Left ventricle myocardium inferior (tissue), 1 donor: Measurements from ENCODE around the gene CCNB2. TPM values are rescaled to one million over a fixed set of nuclear protein-coding genes. Genes with fewer than 3 reads are reported as not detected.

Experiments used
- DNase-seq: peaks from one replicate; pipeline ENCODE4 v3.0.0-alpha.2; 2020
- H3K27ac ChIP-seq: fragments of 200-600 bp; replicated peaks from 2 replicates; pipeline ENCODE4 v1.8.0; 2021
- H3K27me3 ChIP-seq: fragments of 200-600 bp; 2 replicates; pipeline ENCODE4 v1.8.0; 2021; ENCODE audit warnings: low read depth
- H3K36me3 ChIP-seq: fragments of 200-600 bp; 2 replicates; pipeline ENCODE4 v1.8.0; 2021
- H3K4me1 ChIP-seq: fragments of 200-600 bp; 2 replicates; pipeline ENCODE4 v1.8.0; 2021
- H3K4me3 ChIP-seq: fragments of 200-600 bp; 2 replicates; pipeline ENCODE4 v1.8.0; 2021; ENCODE audit warnings: mild to moderate bottlenecking, moderate library complexity
- H3K9me3 ChIP-seq: fragments of 200-600 bp; replicated peaks from 2 replicates; pipeline ENCODE4 v1.8.0; 2021
- intact Hi-C: fragments of 100-400 bp; cut with micrococcal nuclease; formaldehyde crosslinking; loops from one replicate; pipeline ENCODE4 v1.11.0; 2022
- microRNA-seq: library from miRNA; unstranded; fragments of <30 nt; microRNA quantifications from one replicate; pipeline ENCODE4 v1.2.0, GENCODE V29; 2020
- total RNA-seq: library from RNA; stranded (reverse); fragmentation: NEBNext Ultra II Directional; extraction: Animal tissue kit (Norgen Biotek cat#: 25700); gene quantifications from one replicate; pipeline ENCODE4 v1.2.1, GENCODE V29; 2021
- TF ChIP-seq, protein P1 (sequence below): fragments of 200-600 bp; IDR thresholded peaks from 2 replicates; pipeline ENCODE4 v1.8.0; 2021; ENCODE audit warnings: antibody characterized with exemption, mild to moderate bottlenecking, borderline replicate concordance
- donor health status: DM: no; HTN: yes; CAD: no; lungs with severe emphysema.

Gene CCNB2
- total RNA-seq, 1 donor from 2014 or later, result 0.55 TPM

DNA sequence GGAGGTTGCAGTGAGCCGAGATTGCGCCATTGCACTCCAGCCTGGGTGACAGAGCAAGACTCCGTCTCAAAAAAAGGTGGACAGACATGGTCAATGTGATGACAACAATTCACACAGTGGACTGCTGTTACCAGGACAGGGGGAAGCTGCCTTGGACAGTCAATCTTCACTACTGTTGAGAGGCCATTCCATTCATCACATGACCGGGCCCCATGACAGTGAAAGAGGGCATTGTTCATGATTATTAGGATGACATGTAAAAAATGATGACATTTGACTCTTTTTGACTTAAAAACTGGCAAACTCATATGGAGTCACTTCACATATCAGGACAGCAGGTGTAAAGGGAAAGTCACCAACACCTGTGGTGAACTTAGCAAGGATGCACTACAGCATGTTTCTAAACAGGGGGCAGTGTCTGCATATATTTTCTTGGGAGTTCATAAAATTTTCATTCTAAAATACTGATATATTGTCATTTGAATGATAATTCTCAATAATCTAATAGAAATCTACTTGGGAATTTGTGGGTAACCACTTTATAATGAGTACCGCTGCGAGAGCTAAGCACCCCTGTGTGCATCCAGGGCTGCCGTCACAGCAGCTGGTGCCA lies 67.4 kb downstream of the CCNB2 start:
- peaks cover 44% of the 10 kb centered on the region for H3K36me3 ChIP-seq
- H3K4me1 ChIP-seq, result peaks cover 24% of the 10 kb centered on the region
- TF ChIP-seq, protein P1, sequence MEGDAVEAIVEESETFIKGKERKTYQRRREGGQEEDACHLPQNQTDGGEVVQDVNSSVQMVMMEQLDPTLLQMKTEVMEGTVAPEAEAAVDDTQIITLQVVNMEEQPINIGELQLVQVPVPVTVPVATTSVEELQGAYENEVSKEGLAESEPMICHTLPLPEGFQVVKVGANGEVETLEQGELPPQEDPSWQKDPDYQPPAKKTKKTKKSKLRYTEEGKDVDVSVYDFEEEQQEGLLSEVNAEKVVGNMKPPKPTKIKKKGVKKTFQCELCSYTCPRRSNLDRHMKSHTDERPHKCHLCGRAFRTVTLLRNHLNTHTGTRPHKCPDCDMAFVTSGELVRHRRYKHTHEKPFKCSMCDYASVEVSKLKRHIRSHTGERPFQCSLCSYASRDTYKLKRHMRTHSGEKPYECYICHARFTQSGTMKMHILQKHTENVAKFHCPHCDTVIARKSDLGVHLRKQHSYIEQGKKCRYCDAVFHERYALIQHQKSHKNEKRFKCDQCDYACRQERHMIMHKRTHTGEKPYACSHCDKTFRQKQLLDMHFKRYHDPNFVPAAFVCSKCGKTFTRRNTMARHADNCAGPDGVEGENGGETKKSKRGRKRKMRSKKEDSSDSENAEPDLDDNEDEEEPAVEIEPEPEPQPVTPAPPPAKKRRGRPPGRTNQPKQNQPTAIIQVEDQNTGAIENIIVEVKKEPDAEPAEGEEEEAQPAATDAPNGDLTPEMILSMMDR, result no peak
- intact Hi-C loops, result no loop called here
- no peak for DNase-seq
- H3K27ac ChIP-seq, result no peak overlapping the region
- H3K9me3 ChIP-seq, result no peaks in the 10 kb centered on the region
- no peaks in the 10 kb centered on the region for H3K27me3 ChIP-seq
- H3K4me3 ChIP-seq, result no peak overlapping the region

DNA sequence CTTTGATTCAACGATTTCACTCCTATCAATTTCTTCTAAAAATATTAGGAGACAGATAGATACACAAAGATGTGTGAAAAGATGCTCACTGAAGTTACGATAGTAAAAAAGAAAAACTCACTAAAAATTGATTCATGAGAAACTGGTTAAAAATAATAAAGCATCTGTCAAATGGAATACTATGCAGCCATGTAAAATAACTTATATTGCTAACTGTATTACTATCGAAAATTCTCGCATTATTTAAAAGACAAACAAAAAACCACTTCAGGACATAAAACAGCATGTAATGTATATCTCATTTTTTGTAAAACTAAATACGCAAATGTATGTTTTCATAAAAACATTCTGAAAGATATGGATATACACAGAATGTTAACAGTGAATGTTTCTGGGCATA lies 68.2 kb downstream of the CCNB2 start:
- intact Hi-C loops, result no loop called here
- H3K27ac ChIP-seq, result no peak overlapping the region
- no peak for DNase-seq
- no peak overlapping the region for H3K4me3 ChIP-seq
- peaks cover 48% of the 10 kb centered on the region for H3K36me3 ChIP-seq
- H3K4me1 ChIP-seq, result peaks cover 24% of the 10 kb centered on the region
- TF ChIP-seq, protein P1, result no peak
- H3K27me3 ChIP-seq, result no peaks in the 10 kb centered on the region
- no peaks in the 10 kb centered on the region for H3K9me3 ChIP-seq

DNA sequence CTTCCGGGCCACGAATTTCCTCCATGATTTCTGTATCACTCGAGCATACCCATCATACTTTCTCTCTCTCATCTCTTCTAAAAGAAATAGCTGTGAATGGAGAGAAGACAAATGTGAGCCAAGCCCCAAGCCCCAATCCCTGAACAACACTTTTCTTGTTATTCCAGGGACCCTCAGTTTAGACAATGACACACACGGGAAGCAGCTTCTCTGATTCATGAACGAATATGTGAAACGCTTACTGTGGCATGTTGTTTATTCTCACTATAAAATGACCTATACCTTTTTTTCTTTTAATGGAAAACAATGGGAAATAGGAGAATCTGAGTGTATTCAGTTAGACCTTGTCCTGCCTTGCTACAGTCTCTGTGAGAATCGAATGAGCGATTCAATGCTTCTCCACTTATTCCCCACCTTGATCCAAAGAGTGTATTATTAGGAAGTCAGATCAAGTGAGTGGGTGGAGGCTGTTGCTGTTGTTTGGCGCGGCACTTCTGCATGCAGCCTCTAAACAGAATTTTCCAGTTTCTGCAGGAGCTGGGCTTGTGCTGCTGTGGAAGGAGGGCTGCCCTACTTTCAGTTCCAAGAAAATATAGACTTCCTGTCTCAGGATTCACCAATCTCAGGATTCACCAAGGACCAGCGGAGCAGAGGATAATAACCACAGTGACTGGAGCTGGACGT lies 69.3 kb downstream of the CCNB2 start:
- DNase-seq, result no peak
- Histone ChIP-seq H3K9me3 (no peaks in the 10 kb centered on the region), H3K4me3 (no peak overlapping the region), H3K36me3 (peaks cover 55% of the 10 kb centered on the region), H3K4me1 (peaks cover 24% of the 10 kb centered on the region), H3K27ac (no peak overlapping the region), H3K27me3 (no peaks in the 10 kb centered on the region)
- TF ChIP-seq, protein P1, result no peak
- intact Hi-C loops, result no loop called here

Small RNA genes within 50 kb of the gene (microRNA-seq; reads per million reads assigned to microRNA genes)
- 1.6 reads per million for gene MIR2116

Other genes with a start within 250 kb of the CCNB2 start
- gene SLTM, start 171.5 kb upstream of the CCNB2 start, total RNA-seq, result 47.8 TPM
- gene RNF111, start 117.5 kb upstream of the CCNB2 start, total RNA-seq, result 20.3 TPM
- gene LDHAL6B, start 101.7 kb downstream of the CCNB2 start, total RNA-seq, result not detected